Psoas muscle (tissue), 8 donors: Measurements from ENCODE around the gene CLIP2. TPM values are rescaled to one million over a fixed set of nuclear protein-coding genes. Genes with fewer than 3 reads are reported as not detected.

Source experiments
- ATAC-seq, 4 donors: fragments of 200-7000 bp; cut with Tn5 transposase; one replicate each; pipeline ENCODE4 v1.9.1; 2020; ENCODE audit warnings: moderate library complexity in 3 of 4, mild to moderate bottlenecking in 2 of 4
- DNase-seq, 2 donors: peaks; one replicate each; pipeline ENCODE4 v3.0.0-alpha.2; 2020
- H3K27ac ChIP-seq: fragments of 200-600 bp; one replicate; pipeline ENCODE4 v1.8.0; 2022
- H3K27me3 ChIP-seq, 3 donors: fragments of 200-600 bp in 1 of 3; one replicate each; pipeline versions ENCODE4 v1.6.1 to v1.8.0; 2013 to 2022; ENCODE audit warnings: low read length in 2 of 3, mild to moderate bottlenecking in 2 of 3, moderate library complexity in 1 of 3; ENCODE audit not compliant: insufficient read depth in 3 of 3
- H3K36me3 ChIP-seq, 2 donors: fragments of 200-600 bp in 1 of 2; one replicate each; pipeline versions ENCODE4 v1.6.1 to v1.8.0; 2013 to 2022; ENCODE audit warnings: low read depth in 1 of 2, mild to moderate bottlenecking in 1 of 2, moderate library complexity in 1 of 2; ENCODE audit not compliant: insufficient read depth in 1 of 2
- H3K4me1 ChIP-seq: fragments of 200-600 bp; one replicate; pipeline ENCODE4 v1.8.0; 2022
- H3K4me3 ChIP-seq: fragments of 200-600 bp; one replicate; pipeline ENCODE4 v1.8.0; 2022; ENCODE audit warnings: mild to moderate bottlenecking
- H3K9me3 ChIP-seq: fragments of 200-600 bp; one replicate; pipeline ENCODE4 v1.8.0; 2022
- CTCF ChIP-seq: fragments of 200-600 bp; IDR thresholded peaks from one replicate; pipeline ENCODE4 v1.8.0; 2022; ENCODE audit warnings: antibody characterized with exemption
- WGBS, 3 donors: extraction: QIAGEN DNeasy Blood & Tissue Kit; methylation state at CpG; one replicate each; pipeline versions ENCODE4 v1.1.6 to v1.1.7; 2013; 5-methylcytosine and 5-hydroxymethylcytosine counted together
- intact Hi-C, 2 donors: fragments of 100-400 bp; cut with DNase I; formaldehyde crosslinking; loops; one replicate each; pipeline versions ENCODE4 v1.11.0 to v1.14.2; 2022
- polyA plus RNA-seq, 3 donors: library from polyadenylated mRNA; stranded (reverse); fragments of 200-250 nt; gene quantifications; one replicate each; pipeline ENCODE4 v1.2.3, GENCODE V29; 2013
- total RNA-seq, 4 donors: library from RNA; stranded (reverse); fragmentation: NEBNext Ultra II Directional in 2 of 4; extraction: Animal tissue kit (Norgen Biotek cat#: 25700) in 2 of 4; gene quantifications; one replicate each; pipeline versions ENCODE4 v1.2.1 to v1.2.4, GENCODE V29; 2021 to 2023
- donor health status: healthy with polysubstance abuse.
- donor health status: DM: no; HTN: no; CAD: no; lungs with moderate emphysema.
- donor health status: Bipolar disorder and iron deficiency.
- donor health status: healthy.
- donor health status: DM: yes; HTN: yes; CAD: no.
- donor health status: DM: no; HTN: no; CAD: no.
- donor health status: DM: no; HTN: no; CAD: no.
- donor health status: DM: yes; HTN: yes; CAD: no.

Gene CLIP2
- total and polyA plus RNA-seq, 7 donors, result 1.5 to 4.3 (median 2.2) TPM

GRCh38 chr7:74329225-74329624, 40.0 kb downstream of the CLIP2 start:
- ATAC-seq (no peak), DNase-seq (no peak)
- intact Hi-C loops, result no loop called here
- H3K4me1 ChIP-seq, result peaks cover 1% of the 10 kb centered on the region
- no peaks in the 10 kb centered on the region for H3K9me3 ChIP-seq
- H3K36me3 ChIP-seq, result no peaks in the 10 kb centered on the region
- WGBS, 3 donors, result 77 to 85% (median 78%) methylated on average over 7 of the region's 7 CpGs
- H3K27me3 ChIP-seq, result no peaks in the 10 kb centered on the region
- no peak overlapping the region for H3K27ac ChIP-seq
- H3K4me3 ChIP-seq, result no peak overlapping the region
- no peak for TF ChIP-seq CTCF

- no peak for TF ChIP-seq CTCF
- Histone ChIP-seq H3K27ac (no peak overlapping the region), H3K36me3 (no peaks in the 10 kb centered on the region), H3K4me1 (peaks cover 3% of the 10 kb centered on the region), H3K9me3 (no peaks in the 10 kb centered on the region), H3K27me3 (no peaks in the 10 kb centered on the region), H3K4me3 (no peak overlapping the region)
- ATAC-seq, result no peak
- no peak for DNase-seq
- intact Hi-C loops, result no loop called here
- 75 to 85% (median 78%) methylated on average over 17 of the region's 17 CpGs for WGBS, 3 donors
Measured at GRCh38 chr7:74332373-74333176, 43.4 kb downstream of the CLIP2 start.

GRCh38 chr7:74334030-74334429, 44.8 kb downstream of the CLIP2 start:
- DNase-seq, result no peak
- peaks cover 3% of the 10 kb centered on the region for H3K4me1 ChIP-seq
- H3K27me3 ChIP-seq, result no peaks in the 10 kb centered on the region
- no peak overlapping the region for H3K4me3 ChIP-seq
- WGBS, 3 donors, result 36 to 49% (median 37%) methylated on average over 11 of the region's 11 CpGs
- H3K27ac ChIP-seq, result no peak overlapping the region
- ATAC-seq, result no peak
- no peaks in the 10 kb centered on the region for H3K36me3 ChIP-seq
- no peak for TF ChIP-seq CTCF
- intact Hi-C loops, result no loop called here
- H3K9me3 ChIP-seq, result no peaks in the 10 kb centered on the region

- H3K27ac ChIP-seq, result no peak overlapping the region
- no peak overlapping the region for H3K4me3 ChIP-seq
- ATAC-seq, result no peak
- WGBS, 3 donors, result 91 to 95% (median 94%) methylated on average over 9 of the region's 9 CpGs
- H3K4me1 ChIP-seq, result peaks cover 3% of the 10 kb centered on the region
- H3K27me3 ChIP-seq, result no peaks in the 10 kb centered on the region
- H3K36me3 ChIP-seq, result no peaks in the 10 kb centered on the region
- no peaks in the 10 kb centered on the region for H3K9me3 ChIP-seq
- intact Hi-C loops, result no loop called here
- no peak for DNase-seq
- TF ChIP-seq CTCF, result no peak
Measured at GRCh38 chr7:74337926-74338325, 48.7 kb downstream of the CLIP2 start.
